Suprapubic skin (tissue), 4 donors: ENCODE data around the gene PTPN22. TPM values are rescaled to one million over a fixed set of nuclear protein-coding genes. Genes with fewer than 3 reads are reported as not detected.
"Not testable (repeated sequence)": the region's sequence is repeated elsewhere in the genome, so short reads cannot be mapped to it uniquely, and the experiment has no call there.

Experiments used
- DNase-seq, 2 donors: peaks; one replicate each; pipeline ENCODE4 v3.0.0-alpha.2; 2019; ENCODE audit warnings: low spot score in 2 of 2
- H3K27ac ChIP-seq: fragments of 200-600 bp; sonication (generic); one replicate; pipeline ENCODE4 v1.5.1; 2019
- H3K27me3 ChIP-seq: fragments of 200-600 bp; sonication (generic); one replicate; pipeline ENCODE4 v1.5.1; 2019
- H3K36me3 ChIP-seq: fragments of 200-600 bp; sonication (generic); one replicate; pipeline ENCODE4 v1.5.1; 2019
- H3K4me1 ChIP-seq: fragments of 200-600 bp; sonication (generic); one replicate; pipeline ENCODE4 v1.5.1; 2019
- H3K4me3 ChIP-seq: fragments of 200-600 bp; sonication (generic); one replicate; pipeline ENCODE4 v1.5.1; 2019; ENCODE audit warnings: mild to moderate bottlenecking
- H3K9me3 ChIP-seq: fragments of 200-600 bp; sonication (generic); one replicate; pipeline ENCODE4 v1.5.1; 2019
- CTCF ChIP-seq, 2 donors: fragments of 200-600 bp in 1 of 2; fragments of 450-650 bp in 1 of 2; sonication (generic) in 1 of 2; IDR thresholded peaks; one replicate each; pipeline ENCODE4 v1.5.1; 2016 to 2019; ENCODE audit warnings: antibody characterized with exemption in 2 of 2, mild to moderate bottlenecking in 1 of 2, moderate library complexity in 1 of 2
- EP300 ChIP-seq: sonication (generic); formaldehyde crosslinking; IDR thresholded peaks from one replicate; pipeline ENCODE4 v1.6.1; 2017; ENCODE audit warnings: antibody characterized with exemption
- POLR2A ChIP-seq, 2 donors: fragments of 450-650 bp; IDR thresholded peaks; one replicate each; pipeline ENCODE4 v1.6.1; 2017; ENCODE audit warnings: antibody characterized with exemption in 2 of 2, mild to moderate bottlenecking in 2 of 2, moderate library complexity in 2 of 2
- POLR2AphosphoS5 ChIP-seq, 3 donors: sonication (generic); formaldehyde crosslinking; IDR thresholded peaks; one replicate each; pipeline ENCODE4 v1.6.1; 2017; ENCODE audit warnings: antibody characterized with exemption in 3 of 3
- WGBS: methylation state at CpG from one replicate; pipeline ENCODE4 v1.1.5; 2018; 5-methylcytosine and 5-hydroxymethylcytosine counted together
- total RNA-seq, 4 donors: library from RNA; depleted of rRNA; stranded (reverse); fragments of >200 nt; gene quantifications; one replicate each; pipeline ENCODE4 v1.1.0, GENCODE V29; 2016

PTPN22 gene
- total RNA-seq, 4 donors from 2014 or later, result 0.34 to 1.7 (median 0.77) TPM

GRCh38 chr1:113856401-113856790, 15.1 kb downstream of the PTPN22 start:
- peaks cover 3% of the 10 kb centered on the region for H3K4me1 ChIP-seq
- TF ChIP-seq CTCF (IDR thresholded peaks at IDR 0.05) (no peak), EP300 (no peak), POLR2AphosphoS5 (IDR thresholded peaks at IDR 0.05) (no peak), POLR2A (IDR thresholded peaks at IDR 0.05) (no peak)
- no peaks in the 10 kb centered on the region for H3K27me3 ChIP-seq
- DNase-seq, result no peak
- H3K9me3 ChIP-seq, result no peaks in the 10 kb centered on the region
- 90% methylated on average over 2 of the region's 2 CpGs for WGBS
- H3K4me3 ChIP-seq, result no peak overlapping the region
- no peaks in the 10 kb centered on the region for H3K36me3 ChIP-seq
- H3K27ac ChIP-seq, result no peak overlapping the region

- Histone ChIP-seq H3K4me3 (no peak overlapping the region), H3K27ac (no peak overlapping the region)
Observed at GRCh38 chr1:113855630-113856400, 15.7 kb downstream of the PTPN22 start.

GRCh38 chr1:113854234-113854633, 17.3 kb downstream of the PTPN22 start:
- DNase-seq, result no peak
- Histone ChIP-seq H3K27me3 (no peaks in the 10 kb centered on the region), H3K4me3 (no peak overlapping the region), H3K27ac (no peak overlapping the region), H3K36me3 (no peaks in the 10 kb centered on the region), H3K9me3 (no peaks in the 10 kb centered on the region), H3K4me1 (no peaks in the 10 kb centered on the region)
- WGBS, result 95% methylated on average over 1 of the region's 1 CpG
- TF ChIP-seq CTCF (IDR thresholded peaks at IDR 0.05) (no peak), POLR2A (IDR thresholded peaks at IDR 0.05) (no peak), POLR2AphosphoS5 (IDR thresholded peaks at IDR 0.05) (no peak), EP300 (no peak)

More at GRCh38 chr1:113855630-113856400, 15.7 kb downstream of the PTPN22 start:
- DNase-seq, result no peak
- H3K36me3 ChIP-seq, result no peaks in the 10 kb centered on the region
- TF ChIP-seq EP300 (no peak), POLR2A (IDR thresholded peaks at IDR 0.05) (no peak), POLR2AphosphoS5 (IDR thresholded peaks at IDR 0.05) (no peak), CTCF (IDR thresholded peaks at IDR 0.05) (no peak)
- no peaks in the 10 kb centered on the region for H3K9me3 ChIP-seq
- peaks cover 3% of the 10 kb centered on the region for H3K4me1 ChIP-seq
- H3K27me3 ChIP-seq, result no peaks in the 10 kb centered on the region
- WGBS, result 72% methylated on average over 4 of the region's 4 CpGs

- H3K27ac ChIP-seq, H3K9me3 ChIP-seq, H3K4me3 ChIP-seq, H3K36me3 ChIP-seq, H3K4me1 ChIP-seq, DNase-seq, H3K27me3 ChIP-seq: not testable (repeated sequence)
- WGBS, result 77% methylated on average over 6 of the region's 6 CpGs
Observed at GRCh38 chr1:113852694-113853093, 18.8 kb downstream of the PTPN22 start.

- Histone ChIP-seq H3K27me3 (no peaks in the 10 kb centered on the region), H3K27ac (no peak overlapping the region), H3K9me3 (no peaks in the 10 kb centered on the region), H3K4me1 (no peaks in the 10 kb centered on the region), H3K36me3 (no peaks in the 10 kb centered on the region), H3K4me3 (no peak overlapping the region)
- DNase-seq, result no peak
- TF ChIP-seq POLR2A (IDR thresholded peaks at IDR 0.05), result no peak
- no peak for TF ChIP-seq POLR2AphosphoS5 (IDR thresholded peaks at IDR 0.05)
- no peak for TF ChIP-seq CTCF (IDR thresholded peaks at IDR 0.05)
- no peak for TF ChIP-seq EP300
- 78% methylated on average over 3 of the region's 3 CpGs for WGBS
Observed at GRCh38 chr1:113850127-113850796, 21.2 kb downstream of the PTPN22 start.
